H1 (cell line): ENCODE results near the gene ESYT2.

ENCODE experiments used
- CEBPB ChIP-seq: IDR thresholded peaks from 2 replicates; pipeline ENCODE4 v1.6.1; 2012; ENCODE audit warnings: low read depth, low read length
- PHF8 ChIP-seq: fragments of 200-600 bp; sonication (generic); conservative IDR thresholded peaks from 2 replicates; pipeline ENCODE4 v1.7.1; 2012; ENCODE audit warnings: low read depth, mild to moderate bottlenecking, inconsistent platforms, low read length, moderate library complexity
- ZNF274 ChIP-seq: IDR thresholded peaks from 2 replicates; pipeline ENCODE4 v1.7.0; 2012; ENCODE audit warnings: low read length, borderline replicate concordance; ENCODE audit errors: extremely low read depth

DNA sequence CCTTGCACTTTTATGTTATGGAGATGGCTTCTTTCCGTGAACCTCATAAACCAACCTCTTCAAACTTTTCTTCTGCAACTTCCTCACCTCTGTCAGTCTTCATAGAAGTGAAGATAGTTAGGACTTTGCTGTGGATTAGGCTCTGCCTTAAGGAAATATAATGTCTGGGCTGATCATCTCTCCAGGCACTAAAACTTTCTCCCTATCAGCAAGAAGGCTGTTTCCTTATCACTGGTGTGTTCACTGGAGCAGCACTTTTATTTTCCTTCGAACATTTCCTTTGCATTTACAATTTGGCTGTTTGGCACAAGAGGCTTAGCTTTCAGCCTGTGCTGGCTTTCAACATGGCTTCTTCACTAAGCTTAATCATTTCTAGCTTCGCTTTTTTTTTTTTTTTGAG, 52.8 kb downstream of the ESYT2 start:
- TF ChIP-seq ZNF274: no peak
- no peak for TF ChIP-seq PHF8
- TF ChIP-seq CEBPB: no peak
